Bone marrow (tissue), 2 donors: ENCODE measurements around the gene TBC1D8.

Experiments
- DNase-seq, 2 donors: peaks; one replicate each; lab custom pipeline; 2025; lab: John Stamatoyannopoulos, UW

Gene TBC1D8

GRCh38 chr2:101027852-101028251 lies 123.3 kb downstream of the TBC1D8 start:
- DNase-seq, result no peak

GRCh38 chr2:101026923-101027469 lies 124.2 kb downstream of the TBC1D8 start:
- no peak for DNase-seq

- DNase-seq, result no peak
Observed at GRCh38 chr2:101026253-101026701, 124.9 kb downstream of the TBC1D8 start.

GRCh38 chr2:101025561-101025960 lies 125.6 kb downstream of the TBC1D8 start:
- DNase-seq, result no peak

- DNase-seq, result no peak
Observed at GRCh38 chr2:101023327-101024107, 127.7 kb downstream of the TBC1D8 start.

GRCh38 chr2:101022221-101022620 lies 129.0 kb downstream of the TBC1D8 start:
- no peak for DNase-seq

- no peak for DNase-seq
Observed at GRCh38 chr2:101018934-101019333, 132.2 kb downstream of the TBC1D8 start.

GRCh38 chr2:101017371-101017770 lies 133.8 kb downstream of the TBC1D8 start:
- DNase-seq, result no peak

GRCh38 chr2:101014264-101014857 lies 136.8 kb downstream of the TBC1D8 start:
- DNase-seq, result no peak

- DNase-seq, result no peak
Observed at GRCh38 chr2:101012706-101013181, 138.4 kb downstream of the TBC1D8 start.

GRCh38 chr2:101012054-101012705 lies 139.0 kb downstream of the TBC1D8 start:
- DNase-seq, result no peak

GRCh38 chr2:101011152-101011551 lies 140.0 kb downstream of the TBC1D8 start:
- DNase-seq, result no peak

GRCh38 chr2:101007415-101008345 lies 143.5 kb downstream of the TBC1D8 start:
- DNase-seq, result no peak

- DNase-seq, result no peak
Observed at GRCh38 chr2:101006065-101006715, 145.0 kb downstream of the TBC1D8 start.

GRCh38 chr2:101004620-101005325 lies 146.4 kb downstream of the TBC1D8 start:
- DNase-seq, result no peak

GRCh38 chr2:101003278-101003775 lies 147.9 kb downstream of the TBC1D8 start:
- no peak for DNase-seq

- no peak for DNase-seq
Observed at GRCh38 chr2:101002562-101003277, 148.5 kb downstream of the TBC1D8 start.

- DNase-seq, result peak; percentile 82 to 96
Observed at GRCh38 chr2:101001691-101002561, 149.3 kb downstream of the TBC1D8 start, which contains the start of gene RPL31. Gene RPL31, plus strand, starts transcription at chr2:101002289. Its CDS starts 413 bp downstream, at chr2:101002702.
